Mesendoderm (in vitro differentiated cells): ENCODE data around the gene CDNF. TPM values are rescaled to one million over a fixed set of nuclear protein-coding genes. Genes with fewer than 3 reads are reported as not detected.

Experiments
- DNase-seq: peaks from one replicate; pipeline ENCODE4 v3.0.0; 2013
- H2AK5ac ChIP-seq: 2 replicates; pipeline ENCODE4 v1.6.1; 2013; ENCODE audit warnings: low read length, inconsistent platforms
- H2BK120ac ChIP-seq: 2 replicates; pipeline ENCODE4 v1.6.1; 2013; ENCODE audit warnings: low read depth, mild to moderate bottlenecking, low read length, moderate library complexity, mixed read lengths
- H2BK15ac ChIP-seq: replicated peaks from 2 replicates; pipeline ENCODE4 v1.6.1; 2013; ENCODE audit warnings: low read depth, mild to moderate bottlenecking, moderate library complexity
- H2BK5ac ChIP-seq: 2 replicates; pipeline ENCODE4 v1.6.1; 2013; ENCODE audit warnings: low read length, inconsistent platforms
- H3K18ac ChIP-seq: 2 replicates; pipeline ENCODE4 v1.6.1; 2013; ENCODE audit warnings: mild to moderate bottlenecking, low read length, mixed read lengths
- H3K23ac ChIP-seq: one replicate; pipeline ENCODE4 v1.6.1; 2013; ENCODE audit warnings: low read length
- H3K27ac ChIP-seq: 2 replicates; pipeline ENCODE4 v1.5.1; 2013; ENCODE audit warnings: low read depth, mild to moderate bottlenecking, inconsistent platforms, low read length, moderate library complexity
- H3K27me3 ChIP-seq: 2 replicates; pipeline ENCODE4 v1.6.1; 2013; ENCODE audit warnings: low read length, control low read depth, mild to moderate bottlenecking, inconsistent platforms; ENCODE audit not compliant: insufficient read depth, poor library complexity
- H3K36me3 ChIP-seq: 2 replicates; pipeline ENCODE4 v1.6.1; 2013; ENCODE audit warnings: low read length, inconsistent platforms; ENCODE audit not compliant: control insufficient read depth, insufficient read depth
- H3K4ac ChIP-seq: one replicate; pipeline ENCODE4 v1.6.1; 2013; ENCODE audit warnings: low read depth, mild to moderate bottlenecking, low read length, moderate library complexity
- H3K4me1 ChIP-seq: 2 replicates; pipeline ENCODE4 v1.6.1; 2013; ENCODE audit warnings: low read depth, low read length, inconsistent platforms; ENCODE audit not compliant: control insufficient read depth
- H3K4me2 ChIP-seq: 2 replicates; pipeline ENCODE4 v1.6.1; 2013; ENCODE audit warnings: low read length
- H3K4me3 ChIP-seq: 2 replicates; pipeline ENCODE4 v1.5.1; 2013; ENCODE audit warnings: mild to moderate bottlenecking, low read length
- H3K56ac ChIP-seq: one replicate; pipeline ENCODE4 v1.6.1; 2013; ENCODE audit warnings: low read length
- H3K79me1 ChIP-seq: 2 replicates; pipeline ENCODE4 v1.6.1; 2013; ENCODE audit warnings: low read length, inconsistent platforms
- H3K79me2 ChIP-seq: 2 replicates; pipeline ENCODE4 v1.6.1; 2013; ENCODE audit warnings: mild to moderate bottlenecking, low read length; ENCODE audit not compliant: control insufficient read depth, insufficient read depth
- H3K9ac ChIP-seq: 2 replicates; pipeline ENCODE4 v1.6.1; 2013; ENCODE audit warnings: low read length, inconsistent platforms
- H4K5ac ChIP-seq: one replicate; pipeline ENCODE4 v1.6.1; 2013; ENCODE audit warnings: low read length
- H4K8ac ChIP-seq: one replicate; pipeline ENCODE4 v1.6.1; 2013; ENCODE audit warnings: low read depth, mild to moderate bottlenecking, control low read depth, low read length, moderate library complexity
- WGBS: extraction: QIAGEN DNeasy Blood & Tissue Kit; methylation state at CpG from one replicate; pipeline ENCODE4 v1.1.7; 2013; ENCODE audit warnings: low lambda C conversion rate, missing lambda C conversion rate; ENCODE audit not compliant: insufficient coverage; ENCODE audit errors: extremely low coverage; 5-methylcytosine and 5-hydroxymethylcytosine counted together
- polyA plus RNA-seq, 2 experiments: library from polyadenylated mRNA; stranded (reverse); fragments of 200-250 nt; gene quantifications; one replicate each; pipeline ENCODE4 v1.2.3, GENCODE V29; 2013

CDNF gene
- polyA plus RNA-seq (2013, experiment 1 of 2), result 1.00 TPM
- polyA plus RNA-seq (2013, experiment 2 of 2), result 1.0 TPM

DNA sequence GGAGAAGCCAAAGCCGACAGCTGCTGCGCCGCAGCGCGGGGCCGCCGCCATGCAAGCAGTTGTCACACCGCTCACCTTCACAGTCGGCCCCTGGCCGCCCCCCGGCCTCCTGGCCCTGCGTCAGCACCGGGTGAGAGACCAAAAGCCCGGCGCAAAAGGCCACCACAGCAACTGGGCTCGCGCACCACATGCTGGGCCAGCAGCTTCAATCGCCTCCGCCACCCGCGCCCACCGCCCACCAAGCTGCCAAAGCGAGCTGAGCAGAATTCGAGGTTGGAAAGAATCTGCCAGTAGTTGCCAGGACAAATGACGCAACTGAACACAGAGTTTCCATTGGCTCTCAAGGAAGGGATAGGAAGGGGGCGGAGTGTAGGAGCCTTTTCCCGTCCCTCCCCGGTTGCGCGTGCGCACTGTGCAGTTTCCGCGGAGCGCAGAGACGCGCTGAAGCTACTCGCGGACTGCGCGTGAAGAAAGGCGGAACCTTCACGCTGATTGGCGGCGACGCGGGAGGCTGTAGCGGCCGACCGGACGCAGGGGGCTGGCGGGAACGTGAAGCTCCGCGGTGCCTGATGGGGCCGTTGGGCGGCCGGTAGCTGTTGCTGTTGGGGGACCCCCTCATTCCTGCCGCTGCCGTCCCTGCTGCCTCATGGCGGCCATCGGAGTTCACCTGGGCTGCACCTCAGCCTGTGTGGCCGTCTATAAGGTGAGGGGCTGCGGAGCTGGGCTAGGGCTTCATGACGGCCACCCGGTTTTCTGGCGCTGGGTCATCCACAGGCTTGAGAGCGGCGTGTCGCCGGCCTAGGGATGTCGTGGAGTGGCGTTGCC is at the start of gene CDNF, which contains the start of the genes HSPA14 and MSANTD7:
Gene CDNF (minus strand): TSS at position 281 of the 825 bp plus-strand sequence. CDS start 91 bp downstream, at position 190.
Gene HSPA14 (plus strand): TSS at position 550 of the 825 bp plus-strand sequence. CDS start 97 bp downstream, at position 647.
Gene MSANTD7 (plus strand): TSS at position 550 of the 825 bp plus-strand sequence. CDS start 3,979 bp downstream, outside the sequence.
- H2BK120ac ChIP-seq, result no peak within 1 kb of the TSS

DNA sequence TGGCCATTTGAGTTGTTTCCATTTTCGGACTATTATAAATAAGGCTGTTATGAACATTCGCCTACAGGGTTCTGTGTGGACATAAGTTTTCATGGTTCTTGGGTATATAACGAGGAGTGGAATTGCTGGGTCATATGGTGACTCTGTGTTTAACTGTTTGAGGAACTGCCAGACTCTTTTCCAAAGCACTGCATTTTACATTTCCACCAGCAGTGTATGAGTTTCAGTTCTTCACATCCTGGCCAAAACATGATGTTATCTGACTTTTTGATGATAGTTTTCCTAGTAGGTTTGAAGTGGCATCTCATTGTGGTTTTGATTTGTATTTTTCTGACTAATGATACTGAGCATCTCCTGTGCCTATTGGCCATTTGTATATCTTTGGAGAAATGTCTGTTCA is 46.2 kb upstream of the CDNF start:
- peaks cover 4% of the 10 kb centered on the region for H3K36me3 ChIP-seq
- H2BK120ac ChIP-seq, result no peak overlapping the region
- H3K79me2 ChIP-seq, result peaks cover 76% of the 10 kb centered on the region
- no peak overlapping the region for H3K4ac ChIP-seq
- peaks cover 27% of the 10 kb centered on the region for H3K79me1 ChIP-seq
- no peak overlapping the region for H2BK15ac ChIP-seq
- H3K4me2 ChIP-seq, result no peak overlapping the region
- H3K4me3 ChIP-seq, result no peak overlapping the region
- no peak for DNase-seq
- no peak overlapping the region for H4K8ac ChIP-seq
- no peak overlapping the region for H2BK5ac ChIP-seq
- no peaks in the 10 kb centered on the region for H3K27me3 ChIP-seq
- no peak overlapping the region for H3K18ac ChIP-seq
- no CpG with 5 or more reads among the region's 3 CpGs for WGBS
- no peaks in the 10 kb centered on the region for H3K4me1 ChIP-seq
- H3K9ac ChIP-seq, result no peak overlapping the region
- no peak overlapping the region for H2AK5ac ChIP-seq
- no peak overlapping the region for H3K56ac ChIP-seq
- H3K27ac ChIP-seq, result no peak overlapping the region
- no peak overlapping the region for H4K5ac ChIP-seq
- H3K23ac ChIP-seq, result no peak overlapping the region

More for the DNA sequence above, at the start of gene CDNF, which contains the start of the genes HSPA14 and MSANTD7:
- Histone ChIP-seq H3K56ac (peak within 1 kb of the TSS; percentile 98), H3K9ac (peak within 1 kb of the TSS; percentile 98), H3K23ac (peak within 1 kb of the TSS; percentile 90), H3K4me3 (peak within 1 kb of the TSS; percentile 97), H4K8ac (peak within 1 kb of the TSS; percentile 59), H3K4me2 (peak within 1 kb of the TSS; percentile 92), H3K18ac (peak within 1 kb of the TSS; percentile 72), H3K79me1 (peaks cover 9% of the 10 kb centered on the region), H3K36me3 (peaks cover 7% of the 10 kb centered on the region), H3K4me1 (peaks cover 4% of the 10 kb centered on the region), H3K27me3 (no peaks in the 10 kb centered on the region), H2BK5ac (peak within 1 kb of the TSS; percentile 78), H2BK15ac (no peak within 1 kb of the TSS), H3K4ac (peak within 1 kb of the TSS; percentile 75), H4K5ac (no peak within 1 kb of the TSS), H2AK5ac (no peak within 1 kb of the TSS), H3K27ac (peak within 1 kb of the TSS; percentile 76), H3K79me2 (peaks cover 18% of the 10 kb centered on the region)
- peak; percentile 100 for DNase-seq
- no CpG with 5 or more reads among the region's 72 CpGs for WGBS

DNA sequence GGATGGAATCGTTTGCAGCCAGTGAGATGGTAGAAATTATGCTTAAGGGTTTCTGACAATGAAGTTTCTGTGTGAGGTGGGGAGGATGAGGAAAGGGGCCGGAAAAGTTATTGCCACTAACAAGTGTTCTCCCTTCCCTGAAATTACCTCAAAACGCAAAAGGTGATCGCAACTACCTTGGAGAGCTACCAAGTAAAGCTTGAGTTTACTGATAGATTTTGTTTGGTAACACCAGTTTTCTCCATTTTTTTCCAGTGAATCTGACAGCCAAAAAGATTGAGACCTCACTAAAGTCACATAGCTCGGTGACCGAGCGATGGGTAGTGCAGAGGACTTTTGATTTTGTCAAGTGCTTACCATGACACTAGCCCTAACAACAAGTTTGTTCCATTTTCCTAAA is 42.4 kb upstream of the CDNF start:
- H3K18ac ChIP-seq, result no peak overlapping the region
- H2BK5ac ChIP-seq, result no peak overlapping the region
- H3K23ac ChIP-seq, result no peak overlapping the region
- H3K4ac ChIP-seq, result no peak overlapping the region
- H4K5ac ChIP-seq, result no peak overlapping the region
- peak; percentile 48 for DNase-seq
- no peak overlapping the region for H4K8ac ChIP-seq
- no peak overlapping the region for H3K27ac ChIP-seq
- peak overlapping the region; percentile 77 for H3K56ac ChIP-seq
- H2AK5ac ChIP-seq, result no peak overlapping the region
- H3K27me3 ChIP-seq, result no peaks in the 10 kb centered on the region
- H3K4me3 ChIP-seq, result peak overlapping the region; percentile 89
- H3K4me1 ChIP-seq, result no peaks in the 10 kb centered on the region
- H3K9ac ChIP-seq, result peak overlapping the region; percentile 92
- peaks cover 49% of the 10 kb centered on the region for H3K79me2 ChIP-seq
- H2BK120ac ChIP-seq, result no peak overlapping the region
- no CpG with 5 or more reads among the region's 7 CpGs for WGBS
- H3K36me3 ChIP-seq, result no peaks in the 10 kb centered on the region
- H3K79me1 ChIP-seq, result peaks cover 10% of the 10 kb centered on the region
- no peak overlapping the region for H2BK15ac ChIP-seq
- peak overlapping the region; percentile 55 for H3K4me2 ChIP-seq

DNA sequence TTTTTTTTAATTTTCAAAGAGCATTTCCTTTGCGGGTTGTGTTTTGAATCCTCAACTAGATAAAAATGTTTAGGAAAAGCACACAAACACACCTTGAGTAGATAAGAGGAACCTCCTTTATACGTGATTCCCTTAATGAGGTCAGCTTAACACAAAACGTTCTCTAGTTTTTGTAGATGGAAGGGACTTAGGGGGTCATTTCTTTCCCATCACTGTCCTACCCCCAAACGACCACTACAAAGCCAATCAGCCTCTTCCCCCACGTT is 42.0 kb upstream of the CDNF start:
- no peak overlapping the region for H3K4ac ChIP-seq
- H3K36me3 ChIP-seq, result no peaks in the 10 kb centered on the region
- H4K8ac ChIP-seq, result no peak overlapping the region
- H3K56ac ChIP-seq, result peak overlapping the region; percentile 77
- H3K18ac ChIP-seq, result no peak overlapping the region
- H3K79me2 ChIP-seq, result peaks cover 45% of the 10 kb centered on the region
- H3K4me1 ChIP-seq, result no peaks in the 10 kb centered on the region
- no peak overlapping the region for H2BK120ac ChIP-seq
- no peak overlapping the region for H2BK15ac ChIP-seq
- no peak overlapping the region for H2BK5ac ChIP-seq
- H3K79me1 ChIP-seq, result peaks cover 8% of the 10 kb centered on the region
- DNase-seq, result no peak
- no CpG with 5 or more reads among the region's 5 CpGs for WGBS
- no peak overlapping the region for H3K27ac ChIP-seq
- no peak overlapping the region for H2AK5ac ChIP-seq
- peak overlapping the region; percentile 55 for H3K4me2 ChIP-seq
- H3K9ac ChIP-seq, result peak overlapping the region; percentile 92
- H3K23ac ChIP-seq, result no peak overlapping the region
- H3K4me3 ChIP-seq, result peak overlapping the region; percentile 89
- H4K5ac ChIP-seq, result no peak overlapping the region
- H3K27me3 ChIP-seq, result no peaks in the 10 kb centered on the region

DNA sequence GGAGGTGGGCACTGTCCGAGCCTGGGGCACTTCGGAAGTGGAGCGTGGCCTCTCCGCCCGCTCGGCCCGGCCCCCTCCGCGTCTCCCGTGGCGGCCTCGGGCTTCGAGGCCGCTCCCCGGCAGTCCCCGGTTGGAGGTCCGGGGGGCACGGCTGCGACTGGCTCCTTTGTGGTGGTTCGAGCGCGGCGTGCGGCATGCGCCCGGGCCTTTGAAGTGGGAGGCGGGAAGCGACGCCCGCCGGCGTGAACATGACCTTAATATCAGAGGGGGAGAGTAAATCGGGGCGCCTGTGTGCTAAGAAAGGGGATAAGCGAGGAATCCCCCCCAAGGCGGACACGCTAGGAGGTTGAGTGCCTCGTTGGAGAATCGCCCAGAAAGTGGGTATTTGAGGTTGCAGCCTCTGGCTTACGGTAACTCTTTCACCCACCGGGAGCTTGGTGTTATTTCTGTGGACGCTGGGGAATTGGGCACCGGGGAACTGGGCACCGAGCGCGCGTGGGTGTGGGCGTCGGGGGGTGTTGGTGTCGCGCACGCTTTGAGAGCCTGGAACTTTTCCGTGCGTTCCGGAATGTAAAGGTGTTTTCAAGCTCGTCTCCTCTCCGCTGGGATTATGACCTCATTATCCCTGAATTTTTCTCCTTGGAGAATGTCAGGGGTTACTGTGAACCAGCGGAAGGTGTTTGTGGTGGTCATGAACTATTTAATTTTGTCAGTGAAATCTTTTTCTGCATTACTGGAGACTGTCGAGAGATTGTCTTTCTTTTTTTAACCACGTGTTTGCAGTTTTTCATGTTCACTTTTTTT is 41.5 kb upstream of the CDNF start:
- Histone ChIP-seq H3K79me1 (peaks cover 8% of the 10 kb centered on the region), H3K79me2 (peaks cover 40% of the 10 kb centered on the region), H2BK15ac (no peak overlapping the region), H4K8ac (peak overlapping the region; percentile 65), H4K5ac (no peak overlapping the region), H3K36me3 (no peaks in the 10 kb centered on the region), H3K4me1 (no peaks in the 10 kb centered on the region), H3K27ac (peak overlapping the region; percentile 95), H3K4me2 (peak overlapping the region; percentile 55), H3K18ac (peak overlapping the region; percentile 98), H2BK120ac (peak overlapping the region; percentile 19), H3K23ac (no peak overlapping the region), H2BK5ac (no peak overlapping the region), H3K4me3 (peak overlapping the region; percentile 89), H2AK5ac (no peak overlapping the region), H3K56ac (peak overlapping the region; percentile 93), H3K27me3 (no peaks in the 10 kb centered on the region), H3K9ac (peak overlapping the region; percentile 92), H3K4ac (peak overlapping the region; percentile 49)
- no CpG with 5 or more reads among the region's 60 CpGs for WGBS
- DNase-seq, result peak; percentile 79
